BLaER1 treated with 17β-estradiol and CSF1 and Interleukin-3, amounts not matched to agents 10 nM and 100 nM (cell line): ENCODE data around the gene CARD14.

ENCODE experiments used
- H3K27ac ChIP-seq, 11 experiments: shearing (Covaris generic); formaldehyde crosslinking; 2 replicates each; pipeline ENCODE4 v1.8.1; 2022
- H3K27me3 ChIP-seq, 11 experiments: shearing (Covaris generic); formaldehyde crosslinking; 2 replicates each; pipeline ENCODE4 v1.8.1; 2022
- H3K36me3 ChIP-seq, 11 experiments: shearing (Covaris generic); formaldehyde crosslinking; 2 replicates each; pipeline ENCODE4 v1.8.1; 2022
- H3K4me1 ChIP-seq, 10 experiments: shearing (Covaris generic); formaldehyde crosslinking; 2 replicates each; pipeline ENCODE4 v1.8.1; 2022
- H3K4me2 ChIP-seq, 11 experiments: shearing (Covaris generic); formaldehyde crosslinking; 2 replicates each; pipeline ENCODE4 v1.8.1; 2022
- H3K4me3 ChIP-seq, 10 experiments: shearing (Covaris generic); formaldehyde crosslinking; 2 replicates each; pipeline ENCODE4 v1.8.1; 2022
- H3K9ac ChIP-seq, 11 experiments: shearing (Covaris generic); formaldehyde crosslinking; 2 replicates each; pipeline ENCODE4 v1.8.1; 2022
- H3K9me3 ChIP-seq, 11 experiments: shearing (Covaris generic); formaldehyde crosslinking; replicated peaks in 1 of 11; 2 replicates each; pipeline ENCODE4 v1.8.1; 2022
- H4K20me1 ChIP-seq, 11 experiments: shearing (Covaris generic); formaldehyde crosslinking; 2 replicates each; pipeline ENCODE4 v1.8.1; 2022
- Cebpa-rat ChIP-seq, 11 experiments: shearing (Covaris generic); IDR thresholded peaks; 2 replicates each; pipeline ENCODE4 v1.8.1; 2022

Gene CARD14

GRCh38 chr17:80214012-80214877, 44.4 kb downstream of the CARD14 start:
- peaks cover 0 to 100% (median 14%) of the 10 kb centered on the region in 11 experiments; a peak in 15 of 22 replicates for H4K20me1 ChIP-seq
- H3K4me2 ChIP-seq, result peak overlapping the region in 10 of 11 experiments; percentile 68 to 96 (median 82); a peak in 20 of 22 replicates
- no peak for TF ChIP-seq Cebpa-rat (IDR thresholded peaks at IDR 0.05)
- H3K27me3 ChIP-seq, result peaks cover 0 to 9% (median 0%) of the 10 kb centered on the region in 11 experiments; a peak in 4 of 22 replicates
- peaks cover 0 to 92% (median 36%) of the 10 kb centered on the region in 11 experiments; a peak in 13 of 22 replicates for H3K36me3 ChIP-seq
- peak overlapping the region; percentile 53 to 83 (median 75); a peak in 15 of 22 replicates for H3K9ac ChIP-seq
- peak overlapping the region in 2 of 10 experiments; percentile 9 to 18; a peak in 2 of 20 replicates for H3K4me3 ChIP-seq
- H3K9me3 ChIP-seq, result no peaks in the 10 kb centered on the region
- peak overlapping the region; percentile 37 to 94 (median 86); a peak in 20 of 22 replicates for H3K27ac ChIP-seq
- H3K4me1 ChIP-seq, result peaks cover 27 to 79% (median 62%) of the 10 kb centered on the region in 10 experiments

DNA sequence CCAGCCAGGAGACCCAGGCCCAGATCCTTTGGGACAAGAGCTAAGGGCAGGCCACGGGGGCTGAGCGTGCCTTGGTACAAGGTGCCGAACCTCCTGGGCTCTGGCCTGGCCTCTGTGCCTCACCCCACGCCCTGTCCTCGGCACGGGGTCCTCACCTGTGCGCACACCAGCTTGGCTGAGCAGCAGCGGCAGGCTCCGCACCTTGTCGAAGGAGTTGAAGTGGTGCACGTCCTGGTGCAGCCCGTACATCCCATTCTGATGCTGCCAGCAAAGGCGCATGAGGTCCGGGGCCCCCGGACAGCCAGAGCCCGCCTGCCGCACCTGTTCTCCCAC, 45.0 kb downstream of the CARD14 start:
- Histone ChIP-seq H3K9me3 (no peaks in the 10 kb centered on the region), H3K4me2 (peak overlapping the region in 6 of 11 experiments; percentile 82 to 96 (median 88); a peak in 9 of 22 replicates), H3K27me3 (peaks cover 0 to 12% (median 2%) of the 10 kb centered on the region in 11 experiments; a peak in 13 of 22 replicates), H3K9ac (peak overlapping the region in 1 of 11 experiments; percentile 34; a peak in 1 of 22 replicates), H3K36me3 (peaks cover 0 to 86% (median 34%) of the 10 kb centered on the region in 11 experiments; a peak in 13 of 22 replicates), H3K27ac (peak overlapping the region in 5 of 11 experiments; percentile 84 to 93 (median 87); a peak in 5 of 22 replicates), H4K20me1 (peaks cover 0 to 94% (median 17%) of the 10 kb centered on the region in 11 experiments; a peak in 15 of 22 replicates), H3K4me3 (no peak overlapping the region), H3K4me1 (peaks cover 33 to 78% (median 65%) of the 10 kb centered on the region in 10 experiments)
- TF ChIP-seq Cebpa-rat (IDR thresholded peaks at IDR 0.05), result no peak

DNA sequence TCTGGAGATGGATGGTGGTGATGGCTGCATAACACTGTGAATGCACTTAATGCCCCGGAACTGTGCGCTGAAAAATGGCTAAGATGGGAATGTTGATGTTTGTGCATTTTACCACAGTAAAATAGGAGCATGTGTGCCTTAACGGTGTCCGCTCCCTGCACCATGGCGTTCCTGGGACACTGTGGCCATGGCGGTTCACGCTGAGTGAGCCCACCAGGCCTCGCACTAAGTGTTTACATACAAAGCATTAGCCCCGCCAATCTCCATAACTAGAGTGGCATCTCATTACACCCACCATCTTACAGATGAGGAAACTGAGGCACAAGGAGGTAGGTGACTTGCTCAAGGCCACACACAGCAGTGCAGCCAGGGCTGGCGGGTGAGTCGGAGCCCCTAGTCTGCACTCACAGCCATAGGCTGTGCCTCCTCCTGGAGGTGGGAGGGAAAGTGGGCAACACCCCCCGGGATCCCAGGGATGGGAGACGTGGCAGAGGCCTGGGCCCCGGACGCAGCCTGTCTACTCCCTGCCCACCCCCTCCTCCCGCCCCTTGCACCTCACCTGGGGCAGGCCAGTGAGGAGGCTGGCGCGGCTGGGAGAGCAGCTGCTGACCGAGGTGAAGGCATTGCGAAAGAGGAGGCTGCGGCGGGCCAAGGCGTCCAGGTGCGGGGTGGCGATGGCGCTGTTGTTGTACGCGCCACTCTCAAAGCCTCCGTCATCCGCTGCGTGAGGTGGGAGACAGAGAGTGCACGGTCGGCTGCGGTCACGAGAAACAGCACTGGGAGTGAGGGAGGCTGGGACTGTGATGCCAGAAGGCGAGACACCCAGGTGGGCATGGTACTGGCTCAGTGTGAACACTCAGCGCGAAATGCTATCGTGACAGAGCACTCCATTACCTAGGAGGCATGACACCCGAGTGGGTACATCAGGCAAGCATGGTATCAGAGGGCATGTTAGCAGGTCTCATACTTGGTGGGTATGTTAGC, 46.9 kb downstream of the CARD14 start:
- H3K4me1 ChIP-seq, result peaks cover 42 to 83% (median 68%) of the 10 kb centered on the region in 10 experiments
- H3K36me3 ChIP-seq, result peaks cover 0 to 71% (median 15%) of the 10 kb centered on the region in 11 experiments; a peak in 13 of 22 replicates
- peaks cover 6 to 31% (median 21%) of the 10 kb centered on the region in 11 experiments; a peak in 21 of 22 replicates for H3K27me3 ChIP-seq

DNA sequence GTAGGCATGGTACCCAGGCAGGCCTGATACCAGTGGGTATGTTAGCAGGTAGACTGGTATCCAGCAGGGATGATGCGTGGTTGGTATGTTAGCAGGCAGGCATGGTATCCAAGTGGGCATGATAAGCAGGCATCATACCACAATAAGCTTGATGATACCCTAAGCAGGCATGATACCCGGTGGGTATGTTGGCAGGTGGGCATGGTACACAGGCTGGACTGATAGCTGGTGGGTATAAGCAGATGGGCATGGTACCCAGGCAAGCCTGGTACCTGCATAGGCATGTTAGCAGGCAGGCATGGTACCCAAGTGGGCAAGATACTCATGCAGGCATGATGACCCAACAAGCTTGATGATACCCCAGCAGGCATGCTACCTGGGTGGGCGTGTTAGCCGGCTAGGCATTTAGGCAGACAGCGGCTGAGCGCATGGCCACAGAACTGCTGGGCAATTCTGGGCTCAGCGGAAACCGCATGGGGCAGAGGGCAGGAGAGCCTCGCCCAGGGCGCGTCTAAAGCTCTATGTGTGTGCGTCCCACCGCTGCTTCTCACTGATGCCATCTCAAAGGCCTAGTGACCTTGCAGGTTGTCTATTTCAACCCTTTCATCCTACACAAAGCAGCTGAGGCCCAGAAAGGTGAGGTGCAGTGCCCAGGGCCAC, 48.0 kb downstream of the CARD14 start:
- Histone ChIP-seq H3K27ac (peak overlapping the region in 1 of 11 experiments; percentile 97; a peak in 3 of 22 replicates), H3K4me2 (peak overlapping the region; percentile 90 to 100 (median 98)), H3K9me3 (no peaks in the 10 kb centered on the region), H3K4me1 (peaks cover 41 to 81% (median 58%) of the 10 kb centered on the region in 10 experiments), H3K9ac (peak overlapping the region in 3 of 11 experiments; percentile 94 to 97 (median 97); a peak in 4 of 22 replicates), H3K36me3 (peaks cover 0 to 70% (median 10%) of the 10 kb centered on the region in 11 experiments; a peak in 11 of 22 replicates), H3K27me3 (peaks cover 6 to 41% (median 23%) of the 10 kb centered on the region in 11 experiments; a peak in 21 of 22 replicates), H4K20me1 (peaks cover 7 to 76% (median 33%) of the 10 kb centered on the region in 11 experiments; a peak in 18 of 22 replicates), H3K4me3 (peak overlapping the region in 2 of 10 experiments; percentile 90 to 97; a peak in 1 of 20 replicates)
- no peak for TF ChIP-seq Cebpa-rat (IDR thresholded peaks at IDR 0.05)

More for the DNA sequence above, 46.9 kb downstream of the CARD14 start:
- no peak overlapping the region for H3K27ac ChIP-seq
- H3K4me2 ChIP-seq, result peak overlapping the region in 5 of 11 experiments; percentile 90 to 100 (median 95); a peak in 6 of 22 replicates
- no peak overlapping the region for H3K4me3 ChIP-seq
- no peaks in the 10 kb centered on the region for H3K9me3 ChIP-seq
- no peak for TF ChIP-seq Cebpa-rat (IDR thresholded peaks at IDR 0.05)
- H3K9ac ChIP-seq, result peak overlapping the region in 1 of 11 experiments; percentile 26; a peak in 1 of 22 replicates
- peaks cover 7 to 82% (median 26%) of the 10 kb centered on the region in 11 experiments; a peak in 18 of 22 replicates for H4K20me1 ChIP-seq

DNA sequence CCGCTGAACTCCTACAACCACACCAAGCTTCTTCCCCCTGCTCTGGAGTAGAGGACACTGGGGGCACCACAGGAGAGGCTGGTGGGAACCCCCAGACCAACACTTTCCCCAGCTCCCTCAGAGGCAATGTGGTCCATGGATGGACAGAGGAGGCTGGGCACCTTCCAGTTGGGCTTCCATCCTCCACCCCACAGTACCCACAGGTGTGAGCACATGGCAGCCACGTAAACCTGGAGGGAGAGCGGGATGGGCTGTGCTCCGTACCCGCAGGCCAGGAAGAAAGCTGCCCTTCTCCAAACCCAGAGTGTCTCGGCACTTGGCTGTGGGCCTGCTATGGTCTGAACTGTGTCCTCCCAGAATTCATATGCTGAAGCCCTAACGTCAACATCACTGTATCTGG, 48.6 kb downstream of the CARD14 start:
- H3K9me3 ChIP-seq, result no peaks in the 10 kb centered on the region
- peaks cover 7 to 78% (median 33%) of the 10 kb centered on the region in 11 experiments; a peak in 18 of 22 replicates for H4K20me1 ChIP-seq
- peaks cover 0 to 75% (median 10%) of the 10 kb centered on the region in 11 experiments; a peak in 11 of 22 replicates for H3K36me3 ChIP-seq
- H3K4me2 ChIP-seq, result peak overlapping the region; percentile 90 to 100 (median 98)
- no peak for TF ChIP-seq Cebpa-rat (IDR thresholded peaks at IDR 0.05)
- peaks cover 6 to 46% (median 23%) of the 10 kb centered on the region in 11 experiments; a peak in 21 of 22 replicates for H3K27me3 ChIP-seq
- H3K4me1 ChIP-seq, result peaks cover 41 to 81% (median 57%) of the 10 kb centered on the region in 10 experiments
- H3K4me3 ChIP-seq, result peak overlapping the region in 4 of 10 experiments; percentile 85 to 97 (median 90); a peak in 8 of 20 replicates
- peak overlapping the region in 6 of 11 experiments; percentile 81 to 98 (median 96); a peak in 9 of 22 replicates for H3K27ac ChIP-seq
- H3K9ac ChIP-seq, result peak overlapping the region; percentile 51 to 97 (median 93); a peak in 17 of 22 replicates

GRCh38 chr17:80219013-80219762, 49.4 kb downstream of the CARD14 start:
- Histone ChIP-seq H3K27me3 (peaks cover 6 to 48% (median 23%) of the 10 kb centered on the region in 11 experiments; a peak in 21 of 22 replicates), H4K20me1 (peaks cover 7 to 75% (median 33%) of the 10 kb centered on the region in 11 experiments; a peak in 18 of 22 replicates), H3K36me3 (peaks cover 0 to 68% (median 10%) of the 10 kb centered on the region in 11 experiments; a peak in 11 of 22 replicates), H3K4me2 (peak overlapping the region; percentile 90 to 100 (median 98)), H3K4me3 (peak overlapping the region; percentile 60 to 97 (median 82); a peak in 19 of 20 replicates), H3K4me1 (peaks cover 42 to 80% (median 53%) of the 10 kb centered on the region in 10 experiments), H3K27ac (peak overlapping the region; percentile 72 to 98 (median 93); a peak in 21 of 22 replicates), H3K9me3 (no peaks in the 10 kb centered on the region), H3K9ac (peak overlapping the region; percentile 77 to 97 (median 93); a peak in 21 of 22 replicates)
- 0 out of 22 replicates have a peak, but pooled peaks of 2 of the 11 experiments have one; percentile 20 to 21 for TF ChIP-seq Cebpa-rat (IDR thresholded peaks at IDR 0.05)
